H1 (cell line): ENCODE data around the gene THSD1. TPM values are rescaled to one million over a fixed set of nuclear protein-coding genes. Genes with fewer than 3 reads are reported as not detected.

Experiments used
- CTCF ChIA-PET: fragments of 300-600 bp; sonication (Branson Sonifier 250); formaldehyde crosslinking; loops from one replicate; lab custom pipeline; 2021; ENCODE audit not compliant: partially characterized antibody; lab: Charles Lee
- POLR2A ChIA-PET: fragments of 300-600 bp; sonication (Branson Sonifier 250); formaldehyde crosslinking; loops from one replicate; lab custom pipeline; 2021; ENCODE audit warnings: inconsistent platforms; ENCODE audit not compliant: partially characterized antibody; lab: Charles Lee
- DNase-seq, 2 experiments: peaks; one replicate each; pipeline versions ENCODE4 v3.0.0 to v3.0.0-alpha.2; 2010 to 2022; ENCODE audit warnings: low spot score in 2 of 2, low read depth in 1 of 2, mixed read lengths in 1 of 2
- FAIRE-seq: peaks from 2 replicates; lab custom pipeline; 2011; peaks lifted over from hg19 to GRCh38; lab: Jason Lieb, UNC
- H2AFZ ChIP-seq: 2 replicates; pipeline ENCODE4 v1.8.1; 2012; ENCODE audit warnings: low read length, inconsistent platforms
- H2AK5ac ChIP-seq: 2 replicates; pipeline ENCODE4 v1.6.1; 2013; ENCODE audit warnings: low read depth, low read length
- H2BK120ac ChIP-seq: replicated peaks from 2 replicates; pipeline ENCODE3; 2013; ENCODE audit warnings: low read depth, low read length, inconsistent platforms
- H2BK12ac ChIP-seq: 2 replicates; pipeline ENCODE4 v1.6.1; 2013; ENCODE audit warnings: low read depth, low read length
- H2BK15ac ChIP-seq: 2 replicates; pipeline ENCODE4 v1.6.1; 2013; ENCODE audit warnings: low read length
- H2BK20ac ChIP-seq: 2 replicates; pipeline ENCODE4 v1.6.1; 2013; ENCODE audit warnings: low read length
- H2BK5ac ChIP-seq: 2 replicates; pipeline ENCODE4 v1.6.1; 2013; ENCODE audit warnings: low read depth, low read length
- H3K14ac ChIP-seq: 2 replicates; pipeline ENCODE4 v1.6.1; 2013; ENCODE audit warnings: inconsistent platforms; ENCODE audit not compliant: insufficient read length
- H3K18ac ChIP-seq: 2 replicates; pipeline ENCODE4 v1.6.1; 2013; ENCODE audit warnings: low read length; ENCODE audit errors: extremely low read depth
- H3K23ac ChIP-seq: 2 replicates; pipeline ENCODE4 v1.6.1; 2013; ENCODE audit warnings: inconsistent platforms; ENCODE audit not compliant: insufficient read length
- H3K23me2 ChIP-seq: 2 replicates; pipeline ENCODE4 v1.6.1; 2013; ENCODE audit warnings: low read depth, low read length
- H3K27ac ChIP-seq: 2 replicates; pipeline ENCODE4 v1.6.1; 2011; ENCODE audit warnings: low read depth, low read length, inconsistent platforms
- H3K27me3 ChIP-seq, 4 experiments: replicated peaks in 1 of 4; 1 replicate in 1 of 4; 2 replicates in 3 of 4; pipeline versions ENCODE4 v1.6.1 to v1.8.1; 2011 to 2013; ENCODE audit warnings: low read length in 3 of 4, mild to moderate bottlenecking in 3 of 4, inconsistent platforms in 2 of 4, mixed read lengths in 2 of 4, moderate library complexity in 1 of 4; ENCODE audit not compliant: control insufficient read depth in 3 of 4, insufficient read depth in 3 of 4; ENCODE audit errors: extremely low read depth in 1 of 4
- H3K36me3 ChIP-seq, 4 experiments: 2 replicates each; pipeline versions ENCODE4 v1.6.1 to v1.8.1; 2011 to 2013; ENCODE audit warnings: mild to moderate bottlenecking in 4 of 4, low read length in 3 of 4, moderate library complexity in 2 of 4, control low read depth in 1 of 4, inconsistent platforms in 1 of 4; ENCODE audit not compliant: insufficient read depth in 4 of 4, control insufficient read depth in 2 of 4
- H3K4ac ChIP-seq: replicated peaks from 2 replicates; pipeline ENCODE3; 2013; ENCODE audit warnings: low read length, low read depth, mixed read lengths, inconsistent platforms; ENCODE audit not compliant: insufficient read length
- H3K4me1 ChIP-seq, 4 experiments: replicated peaks in 1 of 4; 1 replicate in 1 of 4; 2 replicates in 3 of 4; pipeline versions ENCODE4 v1.6.1 to v1.8.1; 2011 to 2013; ENCODE audit warnings: low read length in 3 of 4, inconsistent platforms in 2 of 4, mixed read lengths in 1 of 4; ENCODE audit not compliant: insufficient read depth in 4 of 4, control insufficient read depth in 3 of 4
- H3K4me2 ChIP-seq, 2 experiments: 2 replicates each; pipeline versions ENCODE4 v1.6.1 to v1.8.1; 2011 to 2013; ENCODE audit warnings: low read depth in 2 of 2, low read length in 2 of 2, control low read depth in 1 of 2, inconsistent platforms in 1 of 2, mild to moderate bottlenecking in 1 of 2; ENCODE audit not compliant: insufficient read depth in 1 of 2
- H3K4me3 ChIP-seq, 4 experiments: fragments of 200-600, 300-600 bp in 1 of 4; sonication (generic), shearing (Covaris generic), sonication (Bioruptor Twin) in 1 of 4; 2 replicates each; pipeline versions ENCODE4 v1.5.1 to v1.8.1; 2011 to 2016; ENCODE audit warnings: low read length in 4 of 4, low read depth in 3 of 4, control low read depth in 2 of 4, inconsistent platforms in 2 of 4, mild to moderate bottlenecking in 2 of 4, mixed read lengths in 1 of 4, moderate library complexity in 1 of 4; ENCODE audit not compliant: insufficient read depth in 2 of 4; ENCODE audit errors: extremely low read depth in 1 of 4
- H3K56ac ChIP-seq: replicated peaks from 2 replicates; pipeline ENCODE3; 2013; ENCODE audit warnings: low read depth, mild to moderate bottlenecking, mixed read lengths, low read length, inconsistent platforms; ENCODE audit not compliant: insufficient read length
- H3K79me1 ChIP-seq: 2 replicates; pipeline ENCODE4 v1.6.1; 2013; ENCODE audit warnings: low read depth, low read length, control low read depth
- H3K79me2 ChIP-seq, 2 experiments: 2 replicates each; pipeline versions ENCODE4 v1.6.1 to v1.8.1; 2012 to 2013; ENCODE audit warnings: low read length in 2 of 2, mild to moderate bottlenecking in 2 of 2, inconsistent platforms in 1 of 2; ENCODE audit not compliant: insufficient read depth in 2 of 2, control insufficient read depth in 1 of 2
- H3K9ac ChIP-seq, 4 experiments: replicated peaks in 1 of 4; 1 replicate in 1 of 4; 2 replicates in 3 of 4; pipeline versions ENCODE4 v1.6.1 to v1.8.1; 2011 to 2013; ENCODE audit warnings: low read depth in 3 of 4, low read length in 3 of 4, control low read depth in 2 of 4, mild to moderate bottlenecking in 2 of 4, moderate library complexity in 2 of 4, inconsistent platforms in 1 of 4; ENCODE audit errors: extremely low read depth in 1 of 4
- H3K9me3 ChIP-seq, 2 experiments: 2 replicates each; pipeline versions ENCODE4 v1.6.1 to v1.8.1; 2012 to 2013; ENCODE audit warnings: mild to moderate bottlenecking in 2 of 2, moderate library complexity in 2 of 2, control low read depth in 1 of 2, inconsistent platforms in 1 of 2, low read depth in 1 of 2, low read length in 1 of 2, mixed read lengths in 1 of 2; ENCODE audit not compliant: insufficient read depth in 2 of 2
- H4K20me1 ChIP-seq, 2 experiments: replicated peaks in 1 of 2; 2 replicates each; pipeline versions ENCODE3 to v1.8.1; 2011 to 2013; ENCODE audit warnings: inconsistent platforms in 2 of 2, low read length in 2 of 2, mild to moderate bottlenecking in 1 of 2; ENCODE audit not compliant: insufficient read depth in 2 of 2, control insufficient read depth in 1 of 2
- H4K5ac ChIP-seq: 2 replicates; pipeline ENCODE4 v1.6.1; 2013; ENCODE audit warnings: low read length, low read depth, mixed read lengths, inconsistent platforms; ENCODE audit not compliant: insufficient read length
- H4K8ac ChIP-seq: 2 replicates; pipeline ENCODE4 v1.8.0; 2013; ENCODE audit warnings: mild to moderate bottlenecking, moderate library complexity, low read length, inconsistent platforms; ENCODE audit not compliant: insufficient read depth; ENCODE audit errors: extremely low read depth
- H4K91ac ChIP-seq: replicated peaks from 2 replicates; pipeline ENCODE3; 2013; ENCODE audit warnings: low read length, mixed read lengths, inconsistent platforms; ENCODE audit not compliant: insufficient read length
- CREB1 ChIP-seq: IDR thresholded peaks from 2 replicates; pipeline ENCODE4 v1.6.1; 2012; ENCODE audit warnings: inconsistent platforms
- JUN ChIP-seq: IDR thresholded peaks from 2 replicates; pipeline ENCODE4 v1.6.1; 2011; ENCODE audit warnings: low read depth, mild to moderate bottlenecking, improper control_type of control experiment, low read length
- WGBS, 2 experiments: shearing (Covaris generic) in 1 of 2; methylation state at CpG; one replicate each; pipeline versions ENCODE4 v1.1.6 to v1.1.7; 2013 to 2015; ENCODE audit warnings: low lambda C conversion rate in 2 of 2, mixed read lengths in 2 of 2, inconsistent platforms in 1 of 2, low coverage in 1 of 2, missing lambda C conversion rate in 1 of 2; ENCODE audit not compliant: insufficient replicate concordance in 2 of 2, insufficient coverage in 1 of 2, insufficient read length in 1 of 2; ENCODE audit errors: extremely low coverage in 1 of 2, missing lambda C conversion rate in 1 of 2; 5-methylcytosine and 5-hydroxymethylcytosine counted together
- polyA plus RNA-seq, 7 experiments: library from polyadenylated mRNA; depleted of rRNA in 3 of 7; stranded (reverse) in 5 of 7; unstranded in 2 of 7; fragments of >200 nt in 5 of 7; fragments of 200-250 nt in 2 of 7; gene quantifications; 1 replicate in 5 of 7; 2 replicates in 1 of 7; 4 replicates in 1 of 7; pipeline versions ENCODE4 v1.2.1 to v1.2.3, GENCODE V29; 2011 to 2013; ENCODE audit warnings: missing spikeins in 2 of 7, mixed read lengths in 2 of 7
- total RNA-seq: library from RNA; stranded (reverse); fragmentation: NEBNext Ultra II Directional; extraction: Animal tissue kit (Norgen Biotek cat#: 25700); gene quantifications from 2 replicates; pipeline ENCODE4 v1.2.1, GENCODE V29; 2021

The THSD1 gene
- total and polyA plus RNA-seq, 2 of the 8 experiments (the other 6 are each of a cell fraction or from before 2014, with no cell fraction given), result 0.17 to 0.35 TPM

- Histone ChIP-seq H3K4me2 (no peak overlapping the region), H3K79me2 (no peaks in the 10 kb centered on the region), H3K14ac (no peak overlapping the region), H2BK15ac (no peak overlapping the region), H4K20me1 (no peaks in the 10 kb centered on the region), H2AFZ (no peak overlapping the region), H2AK5ac (no peak overlapping the region), H2BK20ac (no peak overlapping the region), H3K23ac (no peak overlapping the region), H2BK120ac (no peak overlapping the region), H4K5ac (no peak overlapping the region), H2BK5ac (no peak overlapping the region), H3K27me3 (no peaks in the 10 kb centered on the region), H3K56ac (no peak overlapping the region), H4K8ac (no peak overlapping the region), H3K23me2 (no peaks in the 10 kb centered on the region; the same call in 1 of the 2 replicates), H3K4me3 (no peak overlapping the region), H3K4ac (no peak overlapping the region), H3K36me3 (peaks cover 0 to 15% (median 4%) of the 10 kb centered on the region in 4 experiments; a peak in 4 of 8 replicates), H3K18ac (no peak overlapping the region), H3K79me1 (no peaks in the 10 kb centered on the region), H3K9me3 (no peaks in the 10 kb centered on the region), H4K91ac (no peak overlapping the region), H2BK12ac (no peak overlapping the region), H3K4me1 (no peaks in the 10 kb centered on the region), H3K9ac (no peak overlapping the region), H3K27ac (no peak overlapping the region)
- ChIA-PET POLR2A (interaction anchor here (0.5 kb wide), 1 partner anchor 57 kb away, joined by 4 read pairs; no protein-coding TSS in a partner anchor), CTCF (no interaction called here)
- DNase-seq (no peak), FAIRE-seq (no peak)
- WGBS, 2 experiments, result 93% methylated on average over 1 of the region's 1 CpG; no CpG with 5 or more reads in 1 of the 2 experiments
- TF ChIP-seq JUN, result no peak
- TF ChIP-seq CREB1, result no peak
These were observed 8.1 kb upstream of the THSD1 start for GRCh38 chr13:52414051-52414450.
